NOMO-1 (cell line): ENCODE results near the gene POLN.
"Not testable (repeated sequence)": the region's sequence is repeated elsewhere in the genome, so short reads cannot be mapped to it uniquely, and the experiment has no call there.

ENCODE experiments used
- DNase-seq, 2 experiments: peaks; one replicate each; lab custom pipeline; 2025; ENCODE audit not compliant: unreplicated experiment in 2 of 2; lab: John Stamatoyannopoulos, UW

The POLN gene

GRCh38 chr4:2275546-2276251 lies 33.8 kb upstream of the POLN start:
- no peak for DNase-seq

GRCh38 chr4:2275044-2275397 lies 33.1 kb upstream of the POLN start:
- DNase-seq = not testable (repeated sequence)

DNA sequence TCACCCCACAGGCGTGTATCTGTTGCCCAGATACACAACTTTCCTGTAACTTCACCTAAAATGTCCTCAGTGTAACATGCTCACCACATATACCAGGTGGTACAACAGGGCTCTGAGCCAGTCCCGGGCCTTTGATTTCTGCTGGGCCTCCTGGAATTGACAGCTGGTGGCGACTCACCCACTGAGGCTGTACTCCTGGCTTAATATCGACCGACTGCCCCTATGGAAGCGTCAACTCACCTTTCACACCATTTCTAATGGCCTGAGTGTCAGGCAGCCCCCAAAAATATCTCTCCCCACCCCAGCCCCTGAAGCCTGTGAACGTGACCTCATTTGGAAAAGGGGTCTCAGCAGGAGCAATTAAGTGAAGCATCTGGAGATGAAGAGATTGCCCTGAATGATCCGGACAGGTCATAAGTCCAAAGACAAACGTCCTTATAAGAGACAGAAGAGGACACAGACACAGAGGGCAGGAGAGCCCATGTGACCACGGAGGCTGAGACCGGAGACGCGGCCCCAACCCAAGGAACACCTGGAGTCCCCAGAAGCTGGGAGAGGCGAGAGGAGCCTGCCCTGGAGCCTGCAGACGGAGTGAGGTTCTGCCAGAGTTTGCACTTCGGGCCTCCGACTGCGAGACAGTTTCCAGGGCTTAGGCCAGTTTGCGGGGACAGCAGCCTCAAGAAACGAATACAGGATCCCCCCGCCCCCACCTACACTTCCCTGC lies 32.6 kb upstream of the POLN start:
- no peak for DNase-seq

DNA sequence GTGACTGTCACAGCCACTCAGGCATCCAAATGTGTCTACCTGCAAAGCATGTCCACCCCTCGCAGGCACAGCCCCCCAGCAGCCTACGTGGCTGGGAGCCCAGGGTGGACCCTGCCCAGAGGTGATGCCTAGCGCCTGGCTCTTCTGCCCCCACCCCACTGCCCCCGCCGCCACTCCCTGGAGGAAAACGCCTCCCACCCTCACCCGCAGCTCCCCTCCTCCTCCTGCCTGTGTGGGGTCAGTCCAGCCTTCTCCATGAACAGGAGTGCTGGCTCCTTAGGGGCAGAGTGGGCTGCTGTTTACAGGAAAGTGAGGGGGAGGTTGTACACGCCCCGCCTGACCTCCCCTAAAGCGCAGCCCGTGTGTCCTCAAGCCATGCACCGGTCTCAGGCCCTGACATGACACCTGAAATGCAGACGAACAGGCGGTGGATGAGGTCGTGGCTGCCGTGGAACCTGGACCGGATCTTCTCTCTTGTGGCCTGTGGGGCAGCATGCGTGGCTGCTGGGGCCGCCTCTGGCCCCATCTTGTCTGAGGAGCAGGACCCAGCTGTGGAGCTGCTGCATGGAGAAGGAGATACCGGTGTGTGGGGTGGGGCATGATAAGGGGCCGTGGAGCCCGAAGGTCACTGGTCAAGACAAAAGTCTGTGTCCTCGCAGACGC lies 31.9 kb upstream of the POLN start:
- no peak for DNase-seq

DNA sequence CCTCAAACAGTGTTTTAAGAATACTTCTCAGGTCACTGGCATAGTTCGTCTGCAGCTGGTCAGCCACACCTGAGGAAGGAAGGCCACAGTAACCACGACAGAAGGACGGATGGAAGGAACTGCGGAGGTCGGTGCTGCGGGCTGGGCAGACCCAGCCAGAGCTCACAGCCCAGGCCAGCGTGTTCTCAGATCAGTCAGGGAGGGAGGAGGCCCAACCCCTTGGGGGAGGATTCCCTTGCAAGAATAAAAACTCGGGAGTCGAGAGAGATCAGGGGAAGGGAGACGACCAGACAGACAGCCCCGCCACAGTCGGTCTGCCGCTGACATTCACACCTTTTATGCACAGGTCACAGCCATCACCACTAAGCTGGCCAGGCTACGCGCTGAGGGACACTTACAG lies 31.3 kb upstream of the POLN start:
- no peak for DNase-seq

DNA sequence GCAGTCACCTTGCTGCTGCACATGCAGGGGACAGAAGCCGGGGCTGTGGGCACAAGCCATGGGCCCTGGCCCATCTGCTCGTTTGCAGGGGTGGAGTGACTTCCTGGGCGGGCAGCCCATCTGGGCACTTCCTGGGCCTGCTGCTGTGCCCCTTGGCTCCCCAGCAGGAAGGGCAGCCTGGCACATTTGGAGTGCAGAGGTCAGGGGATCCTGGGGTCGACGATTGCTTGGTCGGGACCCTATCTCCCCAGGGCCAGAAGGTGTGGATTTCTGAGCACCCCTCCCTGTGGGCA lies 30.9 kb upstream of the POLN start:
- DNase-seq = no peak

- DNase-seq = no peak
Measured at GRCh38 chr4:2272026-2272827, 30.3 kb upstream of the POLN start.

DNA sequence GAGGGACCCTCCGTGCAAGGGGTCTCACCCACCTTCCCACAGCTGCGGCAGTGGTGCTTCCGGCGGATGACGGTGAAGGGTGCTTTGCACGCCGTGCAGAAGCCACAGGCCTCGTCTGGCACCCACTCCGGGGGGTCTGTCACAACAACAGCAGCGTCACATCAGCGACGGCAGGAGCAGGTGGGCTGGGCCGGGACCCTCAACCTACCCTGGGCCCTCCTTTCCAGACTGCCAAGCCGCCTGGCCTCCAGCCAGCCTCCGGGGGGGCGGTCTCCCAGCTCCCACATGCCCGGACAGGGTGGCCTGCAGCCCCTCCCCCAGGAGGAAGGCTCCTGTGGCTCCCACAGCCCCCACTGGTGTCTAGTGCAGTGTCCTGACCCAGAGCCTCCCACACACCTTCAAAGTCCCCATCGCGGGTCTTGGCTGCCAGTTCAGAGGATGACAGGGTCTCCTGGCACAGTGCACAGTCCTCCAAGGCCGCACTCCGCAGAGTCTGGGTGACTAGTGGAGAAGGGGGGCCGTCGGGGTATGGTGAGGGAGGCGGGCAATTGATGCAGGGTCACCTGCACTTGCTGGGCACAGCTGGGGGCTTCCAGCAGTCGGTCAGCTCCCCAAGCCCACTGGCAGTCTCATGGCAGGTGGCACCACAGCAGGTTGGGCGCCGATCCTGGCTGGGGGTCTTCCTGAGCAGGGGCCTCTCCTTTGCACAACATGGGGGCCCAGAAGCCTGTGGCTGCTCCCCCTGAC lies 29.5 kb upstream of the POLN start:
- no peak for DNase-seq

DNA sequence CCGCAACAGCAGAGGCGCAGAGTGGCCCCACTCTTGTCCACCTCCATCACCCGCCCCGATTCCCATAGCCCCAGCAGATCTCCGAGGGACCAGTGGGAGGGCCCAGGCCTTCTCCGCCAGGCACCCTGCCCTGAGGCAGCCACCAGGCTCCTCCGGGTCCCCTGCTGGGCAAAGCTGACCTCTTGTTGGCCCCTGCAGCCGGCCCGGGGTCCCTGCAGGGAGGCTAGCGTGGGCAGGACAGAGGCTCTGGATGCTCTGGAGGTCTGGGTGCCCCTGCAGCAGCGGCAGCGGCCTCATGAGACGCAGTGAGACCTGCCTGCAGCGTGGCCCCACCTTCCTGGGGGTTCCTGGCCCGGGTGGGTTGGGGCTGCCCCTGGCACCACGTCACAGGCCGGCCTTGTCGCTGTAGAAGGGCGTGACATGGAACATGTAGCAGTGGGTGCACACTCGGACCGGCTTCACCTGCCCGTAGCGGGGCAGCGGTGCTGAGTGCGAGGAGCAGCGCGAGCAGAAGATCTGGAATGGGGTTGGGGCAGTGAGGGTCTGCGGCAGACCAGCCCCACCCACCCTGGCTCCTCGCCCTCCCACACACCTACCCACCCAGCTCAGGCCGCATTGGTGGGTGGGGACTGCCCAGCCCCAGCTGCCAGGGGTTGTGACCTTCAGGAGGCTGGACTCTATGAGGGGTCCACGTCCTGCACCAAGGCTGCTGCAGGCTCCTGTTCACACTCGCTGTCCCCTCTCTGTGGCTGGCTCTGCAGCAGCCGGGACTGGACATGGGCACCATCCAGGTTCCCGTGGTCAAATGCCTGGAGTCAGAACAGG lies 28.6 kb upstream of the POLN start:
- no peak for DNase-seq

DNA sequence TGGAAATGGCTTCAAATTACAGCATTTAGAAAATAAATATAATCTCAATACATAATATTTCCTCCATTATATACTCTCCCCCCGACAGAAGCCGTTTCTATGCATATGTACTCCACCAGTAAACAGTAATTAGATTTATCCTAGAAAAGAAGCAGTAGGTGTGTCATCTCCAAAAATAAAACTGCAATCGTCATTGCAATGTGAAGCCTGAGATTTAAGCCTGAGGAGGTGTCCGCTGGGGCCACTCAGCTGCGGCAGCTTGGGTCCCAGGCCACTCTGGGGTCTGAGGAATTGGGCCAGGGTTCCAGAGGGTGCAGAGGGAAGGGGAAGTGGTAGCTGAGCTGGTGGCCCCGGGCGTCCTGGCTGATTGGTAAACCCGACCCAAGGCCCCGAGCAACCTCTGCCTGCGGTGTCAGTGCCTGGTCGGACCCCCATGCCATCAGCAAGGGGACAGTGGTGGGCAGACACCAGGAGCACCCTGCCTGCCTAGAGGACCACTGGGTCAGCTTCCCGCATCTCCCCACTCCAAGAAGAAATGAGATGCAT lies 27.8 kb upstream of the POLN start:
- DNase-seq = no peak

DNA sequence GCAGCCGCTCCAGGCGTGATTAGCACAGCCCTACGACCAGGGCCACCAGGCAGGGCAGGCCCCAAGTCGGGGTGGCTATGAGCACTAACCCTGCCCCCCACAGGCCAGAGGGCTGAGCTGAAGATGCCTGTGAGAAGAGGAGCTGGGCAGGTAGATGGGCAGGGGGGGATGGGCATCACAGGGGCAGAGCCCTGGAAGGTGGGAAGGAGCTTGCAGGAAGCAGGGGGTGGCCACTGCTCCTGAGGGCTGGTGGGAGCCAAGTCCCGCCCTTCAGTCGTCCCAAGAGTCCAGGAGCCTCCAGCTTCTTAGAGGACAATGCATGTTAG lies 27.2 kb upstream of the POLN start:
- DNase-seq = no peak

DNA sequence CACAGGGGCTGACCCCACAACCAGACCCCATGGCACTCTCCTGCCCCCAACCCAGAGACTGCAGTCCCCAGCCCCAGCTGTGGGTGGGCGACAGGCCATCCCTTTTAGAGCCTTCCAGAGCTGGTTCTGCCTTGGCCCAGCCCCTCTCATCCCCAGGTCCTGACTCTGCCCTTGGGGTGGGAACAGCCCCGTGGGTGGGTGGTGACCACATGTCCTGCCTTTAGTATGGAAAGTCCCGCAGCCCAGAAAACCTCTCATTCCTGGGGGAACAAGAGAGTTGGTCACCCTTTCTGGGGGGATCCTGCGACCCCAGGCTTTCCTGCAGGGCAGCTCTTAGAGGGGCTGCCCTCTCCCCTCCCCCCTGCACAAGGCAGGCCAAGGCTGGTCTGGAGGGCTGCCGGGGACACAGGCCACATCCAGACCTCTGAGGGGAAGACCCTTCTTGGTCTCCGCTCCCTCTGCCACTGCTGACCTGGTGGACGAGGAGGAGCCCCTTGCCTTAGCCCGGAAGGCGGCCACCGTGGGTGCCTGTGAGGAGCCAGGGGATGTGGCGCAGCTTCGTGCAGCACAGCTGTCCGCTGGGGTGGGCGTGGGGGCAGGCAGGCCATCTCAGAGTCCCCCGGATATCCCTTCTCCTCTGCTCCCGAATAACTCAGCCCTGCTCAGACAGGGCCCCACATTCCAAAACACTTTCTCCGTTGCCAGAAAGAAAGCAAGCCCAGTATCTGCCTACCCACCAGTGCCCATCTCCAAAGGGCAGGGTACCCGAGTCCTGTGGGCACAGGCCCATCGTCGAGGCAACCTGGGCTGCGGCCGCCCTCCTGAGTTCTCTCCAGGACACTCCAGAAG lies 26.7 kb upstream of the POLN start:
- DNase-seq = no peak

DNA sequence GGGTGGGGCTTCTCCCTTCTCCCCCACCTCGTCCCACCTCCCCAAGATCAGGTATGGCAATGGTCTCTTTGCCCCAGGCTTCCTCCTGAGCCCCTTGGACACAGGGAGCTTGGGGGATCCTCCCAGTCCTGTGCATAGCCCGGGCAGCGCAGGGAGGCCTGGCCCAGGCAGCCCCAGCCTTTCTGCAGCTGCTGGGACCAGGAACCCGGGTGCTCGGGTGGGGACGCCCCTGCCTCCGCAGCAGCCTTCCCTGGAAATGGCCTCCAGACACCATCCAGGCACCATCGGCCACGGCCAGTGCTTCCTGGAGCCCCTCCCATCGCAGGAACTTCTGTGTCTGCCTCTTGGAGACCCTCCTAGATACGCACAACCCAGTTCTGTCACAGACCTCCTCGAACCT lies 25.9 kb upstream of the POLN start:
- DNase-seq = no peak

DNA sequence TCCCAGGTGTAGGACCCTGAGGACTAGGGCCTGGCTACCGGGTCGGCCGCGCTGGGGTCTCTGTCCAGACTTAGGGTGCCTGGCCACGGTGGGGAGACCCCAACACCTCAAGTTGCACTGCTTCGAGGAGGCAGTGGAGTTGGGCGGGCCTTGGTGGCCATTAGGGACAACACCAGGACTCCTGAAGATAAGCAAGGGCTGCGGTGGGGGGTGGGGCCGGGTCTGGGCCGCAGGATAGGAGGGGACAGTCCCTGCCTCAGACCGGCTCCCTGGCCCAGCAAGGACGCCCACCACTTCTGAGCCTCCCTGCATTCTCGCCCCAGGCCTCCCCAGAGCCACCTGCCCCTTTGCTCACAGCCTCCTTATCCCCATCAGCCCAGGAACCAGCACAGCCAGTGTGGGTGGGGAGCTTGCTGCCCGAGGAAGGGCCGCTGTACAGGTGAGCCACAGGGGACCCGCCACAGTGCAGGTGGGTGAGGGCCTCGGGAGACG lies 25.4 kb upstream of the POLN start:
- DNase-seq = no peak

DNA sequence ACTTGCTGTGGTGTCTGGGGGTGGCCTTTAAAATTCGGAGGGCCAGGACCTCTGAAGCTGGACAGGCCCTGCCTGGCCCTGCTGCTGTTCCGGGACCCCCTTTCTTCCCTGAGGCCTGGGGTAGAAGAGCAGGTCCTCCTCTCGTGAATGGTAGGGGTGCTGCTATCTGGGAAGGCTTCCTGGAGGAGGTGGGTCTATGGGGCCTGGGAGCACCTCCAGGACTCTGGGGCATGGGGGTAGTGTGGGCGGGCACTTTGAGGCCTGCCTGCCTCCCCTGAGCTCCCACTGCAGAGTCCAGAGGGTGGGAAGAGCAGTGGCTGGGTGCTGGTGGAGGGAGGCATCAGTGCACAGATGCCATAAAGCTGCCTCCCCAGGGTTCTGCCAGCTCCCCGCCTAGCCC lies 24.9 kb upstream of the POLN start:
- DNase-seq = no peak

DNA sequence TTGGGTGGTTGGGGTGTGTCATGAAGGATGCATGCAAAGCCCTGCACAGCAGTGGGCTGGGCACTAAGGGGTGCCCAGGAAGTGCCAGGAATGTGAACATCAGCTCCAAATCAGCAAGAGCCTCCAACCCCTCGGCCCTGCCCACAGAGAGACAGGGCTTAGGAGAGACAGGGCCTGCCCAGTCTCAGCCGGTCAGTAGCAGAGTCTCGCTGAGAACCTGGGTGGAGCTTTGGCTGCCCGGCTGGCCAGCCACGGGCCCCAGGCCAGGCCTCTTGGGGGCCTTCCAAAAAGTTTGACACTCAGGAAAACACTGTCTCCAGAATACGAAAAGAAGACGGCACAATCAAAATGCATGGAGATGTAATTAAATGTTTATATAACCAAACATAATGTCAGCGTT lies 24.3 kb upstream of the POLN start:
- DNase-seq = no peak

GRCh38 chr4:2265113-2266110 lies 23.5 kb upstream of the POLN start:
- DNase-seq = no peak
